ENCODE data around the gene TBPL1. TPM values are rescaled to one million over a fixed set of nuclear protein-coding genes. Genes with fewer than 3 reads are reported as not detected.

TBPL1 gene
- total and polyA plus RNA-seq, 8 donors: 6.5 to 20.6 (median 10.1) TPM

GRCh38 chr6:133951227-133951626, 1.8 kb upstream of the TBPL1 start:
- no peaks in the 10 kb centered on the region for H3K36me3 ChIP-seq
- 77 to 79% methylated on average over 4 of the region's 4 CpGs for WGBS, 2 donors
- H3K27ac ChIP-seq: peak overlapping the region in 3 of 4 donors; percentile 87 to 94 (median 92)
- peaks cover 6 to 36% (median 22%) of the 10 kb centered on the region in 3 donors for H3K4me1 ChIP-seq
- TF ChIP-seq CTCF (IDR thresholded peaks at IDR 0.05): no peak
- no peaks in the 10 kb centered on the region for H3K27me3 ChIP-seq
- no peak for FAIRE-seq
- H3K9me3 ChIP-seq: no peaks in the 10 kb centered on the region
- peak overlapping the region in 2 of 4 donors; percentile 84 to 92 for H3K4me3 ChIP-seq
- DNase-seq: no peak
- no peak for ATAC-seq
- intact Hi-C loops (cut with DNase I): no loop called here

DNA sequence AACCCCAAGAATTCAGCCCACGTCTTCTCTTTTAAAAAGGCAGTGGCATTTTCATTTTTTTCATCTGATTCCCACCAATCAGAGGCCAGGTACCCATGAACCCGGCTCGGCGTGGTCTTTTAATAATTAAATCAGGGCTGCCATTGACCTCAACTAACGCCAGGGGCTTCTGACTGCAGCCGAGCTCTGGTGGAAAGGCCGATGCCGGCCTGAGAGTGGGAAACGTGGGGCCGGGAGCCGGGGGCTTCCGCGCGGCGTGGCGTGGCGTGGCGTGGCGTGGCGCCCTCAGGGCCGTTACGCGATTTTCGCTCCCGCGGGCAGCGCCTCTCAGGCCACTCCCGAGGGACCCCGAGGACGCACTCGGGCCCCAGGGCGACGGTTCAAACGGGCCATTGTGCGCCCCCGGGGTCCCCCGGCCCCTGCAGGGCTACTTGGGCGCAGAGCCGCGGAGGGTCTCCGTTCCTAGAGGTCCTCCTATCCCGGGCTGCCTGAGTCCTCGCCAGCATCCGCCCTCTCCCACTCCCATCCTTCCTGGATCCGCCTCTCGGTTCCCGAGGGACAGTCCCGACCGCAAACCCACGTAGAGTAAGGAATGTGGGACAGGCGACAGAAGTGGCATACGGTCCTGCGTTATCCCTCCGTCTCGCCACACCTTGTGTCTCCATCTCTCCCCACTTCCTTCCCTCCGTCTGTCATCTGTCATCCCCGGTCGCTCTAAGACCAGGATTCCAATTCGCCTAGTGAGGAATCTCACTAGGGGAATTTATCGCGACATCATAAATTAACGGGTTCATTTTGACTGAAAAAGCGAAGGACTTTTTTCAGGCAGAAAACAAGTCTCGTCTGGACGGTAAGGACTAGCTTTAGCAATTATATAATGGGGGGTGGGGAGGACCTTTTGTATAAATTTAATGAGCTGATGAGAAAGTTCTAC, 876 bp upstream of the TBPL1 start:
- peak overlapping the region; percentile 86 to 94 (median 90) for H3K27ac ChIP-seq
- DNase-seq: peak; percentile 50 to 75 (median 60)
- FAIRE-seq: no peak
- peak; percentile 50 to 63 (median 56) for ATAC-seq
- no peaks in the 10 kb centered on the region for H3K36me3 ChIP-seq
- 0% methylated on average over 61 to 65 of the region's 65 CpGs for WGBS, 2 donors
- intact Hi-C loops (cut with DNase I): no loop called here
- no peaks in the 10 kb centered on the region for H3K9me3 ChIP-seq
- H3K4me1 ChIP-seq: peaks cover 8 to 32% (median 26%) of the 10 kb centered on the region in 3 donors
- H3K4me3 ChIP-seq: peak overlapping the region; percentile 75 to 92 (median 88)
- TF ChIP-seq CTCF (IDR thresholded peaks at IDR 0.05): no peak
- H3K27me3 ChIP-seq: no peaks in the 10 kb centered on the region

DNA sequence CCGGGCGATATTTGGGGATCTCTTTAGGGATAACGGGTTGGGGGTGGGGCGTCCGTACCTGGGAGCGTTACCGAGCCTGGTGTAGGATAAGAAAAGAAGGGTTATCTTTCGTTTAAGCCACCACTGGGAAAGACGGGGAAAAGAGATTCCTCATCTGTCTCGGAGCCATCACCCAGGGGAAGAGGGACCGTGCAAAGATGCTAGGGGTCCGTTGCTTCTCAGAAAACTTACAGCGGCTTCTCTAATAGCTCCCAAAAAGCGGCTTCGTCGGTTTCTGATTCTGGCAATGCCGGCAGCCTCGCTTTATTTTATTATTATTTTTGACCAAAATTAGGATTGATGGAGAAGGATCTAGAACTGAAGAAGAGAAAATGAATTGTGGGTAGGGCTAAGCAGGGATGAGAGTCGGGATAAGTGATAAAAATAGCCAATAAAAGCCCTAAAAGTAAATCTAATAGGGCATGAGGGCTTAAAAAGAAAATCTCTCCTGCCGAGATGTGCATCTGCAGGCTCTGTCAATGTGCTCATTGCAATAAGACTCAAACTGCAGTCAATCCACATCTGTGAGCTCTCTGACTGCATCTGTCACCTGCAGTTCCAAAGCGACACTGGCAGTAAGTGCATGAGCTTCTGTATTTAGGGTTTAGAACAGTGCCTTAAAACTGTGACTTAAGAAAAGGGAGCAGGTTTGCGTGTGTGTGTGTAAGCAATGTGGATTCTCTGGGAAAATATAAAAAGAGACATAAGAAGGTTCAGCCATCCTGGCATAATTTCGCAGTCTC, 801 bp downstream of the TBPL1 start:
- WGBS, 2 donors: 7 to 8% methylated on average over 23 of the region's 23 CpGs
- Histone ChIP-seq H3K9me3 (no peaks in the 10 kb centered on the region), H3K36me3 (no peaks in the 10 kb centered on the region), H3K4me3 (peak overlapping the region; percentile 75 to 92 (median 88)), H3K27ac (peak overlapping the region in 3 of 4 donors; percentile 87 to 94 (median 92)), H3K4me1 (peaks cover 10 to 20% (median 20%) of the 10 kb centered on the region in 3 donors), H3K27me3 (no peaks in the 10 kb centered on the region)
- TF ChIP-seq CTCF (IDR thresholded peaks at IDR 0.05): no peak
- DNase-seq: no peak
- FAIRE-seq: no peak
- intact Hi-C loops (cut with DNase I): no loop called here
- ATAC-seq: peak in 2 of 4 donors; percentile 6 to 9

- ATAC-seq (no peak), DNase-seq (no peak), FAIRE-seq (no peak)
- WGBS, 2 donors: 74 to 81% methylated on average over 7 of the region's 7 CpGs
- Histone ChIP-seq H3K4me3 (no peak overlapping the region), H3K27ac (no peak overlapping the region), H3K36me3 (no peaks in the 10 kb centered on the region), H3K9me3 (no peaks in the 10 kb centered on the region), H3K4me1 (peaks cover 10 to 23% (median 18%) of the 10 kb centered on the region in 3 donors), H3K27me3 (no peaks in the 10 kb centered on the region)
- TF ChIP-seq CTCF (IDR thresholded peaks at IDR 0.05): no peak
- intact Hi-C loops (cut with DNase I): no loop called here
These were observed 1.9 kb downstream of the TBPL1 start for GRCh38 chr6:133954657-133955576.
